HEK293 (cell line): ENCODE results near the gene NR3C2.

Source experiments
- CTCF ChIA-PET: fragments of 350-600 bp; formaldehyde crosslinking; extraction: SDS; loops from one replicate; lab custom pipeline; 2021; ENCODE audit warnings: antibody characterized with exemption; lab: Yijun Ruan, JAX
- POLR2A ChIA-PET: fragments of 300-600 bp; formaldehyde crosslinking; extraction: SDS; loops from one replicate; lab custom pipeline; 2020; ENCODE audit warnings: antibody characterized with exemption, inconsistent platforms; lab: Yijun Ruan, JAX
- H3K27ac ChIP-seq: fragments of 200-500 bp; sonication (Bioruptor generic); 2 replicates; pipeline ENCODE4 v1.5.1; 2014; ENCODE audit warnings: low read depth, low read length, control low read depth, inconsistent platforms; ENCODE audit errors: extremely low read depth
- H3K36me3 ChIP-seq, 2 experiments: fragments of 200-500 bp in 1 of 2; sonication (Bioruptor generic) in 1 of 2; 1 replicate in 1 of 2; 2 replicates in 1 of 2; pipeline ENCODE4 v1.5.1; 2014 to 2017; ENCODE audit warnings: inconsistent platforms in 2 of 2, low read length in 2 of 2; ENCODE audit not compliant: control insufficient read depth in 2 of 2, insufficient read depth in 1 of 2
- H3K4me1 ChIP-seq: fragments of 200-500 bp; sonication (Bioruptor generic); 2 replicates; pipeline ENCODE4 v1.5.1; 2014; ENCODE audit warnings: mild to moderate bottlenecking, low read length, inconsistent platforms; ENCODE audit not compliant: control insufficient read depth, insufficient read depth
- H3K4me3 ChIP-seq: 2 replicates; pipeline ENCODE4 v1.5.1; 2011; ENCODE audit warnings: low read depth, mild to moderate bottlenecking, control low read depth, low read length, moderate library complexity
- H3K9me3 ChIP-seq: fragments of 200-500 bp; sonication (Bioruptor generic); 2 replicates; pipeline ENCODE4 v1.5.1; 2014; ENCODE audit warnings: low read depth, low read length, inconsistent platforms; ENCODE audit not compliant: control insufficient read depth, insufficient read depth
- BCL11B ChIP-seq: fragments of 450-650 bp; formaldehyde crosslinking; IDR thresholded peaks from 2 replicates; pipeline ENCODE4 v1.5.1; 2016; ENCODE audit warnings: low read depth, missing biosample characterization, missing genetic modification characterization
- EGR2 ChIP-seq: fragments of 450-650 bp; formaldehyde crosslinking; IDR thresholded peaks from 2 replicates; pipeline ENCODE4 v1.5.1; 2016; ENCODE audit warnings: low read depth, missing biosample characterization, missing genetic modification characterization
- GFI1B ChIP-seq: fragments of 450-650 bp; formaldehyde crosslinking; IDR thresholded peaks from 2 replicates; pipeline ENCODE4 v1.5.1; 2016; ENCODE audit warnings: missing biosample characterization, missing genetic modification characterization
- GLI4 ChIP-seq: fragments of 450-650 bp; formaldehyde crosslinking; IDR thresholded peaks from 2 replicates; pipeline ENCODE4 v1.5.1; 2016; ENCODE audit warnings: missing biosample characterization, missing genetic modification characterization
- KLF9 ChIP-seq: fragments of 450-650 bp; formaldehyde crosslinking; IDR thresholded peaks from 2 replicates; pipeline ENCODE4 v1.5.1; 2016; ENCODE audit warnings: missing biosample characterization, missing genetic modification characterization, low read depth
- ZFP69B ChIP-seq: fragments of 450-650 bp; formaldehyde crosslinking; IDR thresholded peaks from 2 replicates; pipeline ENCODE4 v1.5.1; 2016; ENCODE audit warnings: missing biosample characterization, missing genetic modification characterization
- ZNF133 ChIP-seq: fragments of 450-650 bp; formaldehyde crosslinking; IDR thresholded peaks from 2 replicates; pipeline ENCODE4 v1.5.1; 2016; ENCODE audit warnings: missing biosample characterization, missing genetic modification characterization
- ZNF175 ChIP-seq: fragments of 450-650 bp; formaldehyde crosslinking; IDR thresholded peaks from 2 replicates; pipeline ENCODE4 v1.5.1; 2016; ENCODE audit warnings: missing biosample characterization, missing genetic modification characterization
- ZNF202 ChIP-seq: fragments of 450-650 bp; formaldehyde crosslinking; IDR thresholded peaks from 2 replicates; pipeline ENCODE4 v1.5.1; 2016; ENCODE audit warnings: missing biosample characterization, missing genetic modification characterization, borderline replicate concordance
- ZNF292 ChIP-seq: fragments of 450-650 bp; formaldehyde crosslinking; IDR thresholded peaks from 2 replicates; pipeline ENCODE4 v1.5.1; 2016; ENCODE audit warnings: low read depth, missing biosample characterization, missing genetic modification characterization, borderline replicate concordance
- ZNF302 ChIP-seq: fragments of 450-650 bp; formaldehyde crosslinking; IDR thresholded peaks from 2 replicates; pipeline ENCODE4 v1.5.1; 2016; ENCODE audit warnings: missing biosample characterization, missing genetic modification characterization, low read depth
- ZNF366 ChIP-seq: fragments of 450-650 bp; formaldehyde crosslinking; conservative IDR thresholded peaks from 2 replicates; pipeline ENCODE4 v1.5.1; 2016; ENCODE audit warnings: missing biosample characterization, missing genetic modification characterization
- ZNF501 ChIP-seq: fragments of 450-650 bp; formaldehyde crosslinking; IDR thresholded peaks from 2 replicates; pipeline ENCODE4 v1.5.1; 2016; ENCODE audit warnings: missing biosample characterization, missing genetic modification characterization
- ZNF530 ChIP-seq: fragments of 450-650 bp; formaldehyde crosslinking; IDR thresholded peaks from 2 replicates; pipeline ENCODE4 v1.5.1; 2016; ENCODE audit warnings: low read depth, missing biosample characterization, missing genetic modification characterization
- ZNF548 ChIP-seq: fragments of 450-650 bp; formaldehyde crosslinking; IDR thresholded peaks from 2 replicates; pipeline ENCODE4 v1.5.1; 2016; ENCODE audit warnings: missing biosample characterization, missing genetic modification characterization
- ZNF560 ChIP-seq: fragments of 450-650 bp; formaldehyde crosslinking; IDR thresholded peaks from 2 replicates; pipeline ENCODE4 v1.5.1; 2017; ENCODE audit warnings: missing biosample characterization, missing genetic modification characterization, borderline replicate concordance
- ZNF623 ChIP-seq: fragments of 450-650 bp; formaldehyde crosslinking; IDR thresholded peaks from 2 replicates; pipeline ENCODE4 v1.5.1; 2016; ENCODE audit warnings: missing biosample characterization, missing genetic modification characterization
- ZNF747 ChIP-seq: fragments of 450-650 bp; formaldehyde crosslinking; IDR thresholded peaks from 2 replicates; pipeline ENCODE4 v1.5.1; 2016; ENCODE audit warnings: missing biosample characterization, missing genetic modification characterization
- ZNF843 ChIP-seq: fragments of 450-650 bp; formaldehyde crosslinking; IDR thresholded peaks from 2 replicates; pipeline ENCODE4 v1.5.1; 2016; ENCODE audit warnings: missing biosample characterization, missing genetic modification characterization
- TF ChIP-seq, protein P1 (sequence below): fragments of 450-650 bp; formaldehyde crosslinking; IDR thresholded peaks from 2 replicates; pipeline ENCODE4 v1.5.1; 2016; ENCODE audit warnings: missing biosample characterization, missing genetic modification characterization
- TF ChIP-seq, protein P2 (sequence below): fragments of 450-650 bp; formaldehyde crosslinking; IDR thresholded peaks from 2 replicates; pipeline ENCODE4 v1.5.0; 2017; ENCODE audit warnings: missing biosample characterization, missing genetic modification characterization, borderline replicate concordance
- TF ChIP-seq, protein P3 (sequence below): fragments of 450-650 bp; formaldehyde crosslinking; IDR thresholded peaks from 2 replicates; pipeline ENCODE4 v1.5.1; 2016; ENCODE audit warnings: missing biosample characterization, missing genetic modification characterization
- TF ChIP-seq, protein P4 (sequence below): fragments of 450-650 bp; formaldehyde crosslinking; IDR thresholded peaks from 2 replicates; pipeline ENCODE4 v1.5.1; 2016; ENCODE audit warnings: missing biosample characterization, missing genetic modification characterization
- TF ChIP-seq, protein P5 (sequence below): fragments of 450-650 bp; formaldehyde crosslinking; IDR thresholded peaks from 2 replicates; pipeline ENCODE4 v1.5.1; 2016; ENCODE audit warnings: missing biosample characterization, missing genetic modification characterization

Gene NR3C2

DNA sequence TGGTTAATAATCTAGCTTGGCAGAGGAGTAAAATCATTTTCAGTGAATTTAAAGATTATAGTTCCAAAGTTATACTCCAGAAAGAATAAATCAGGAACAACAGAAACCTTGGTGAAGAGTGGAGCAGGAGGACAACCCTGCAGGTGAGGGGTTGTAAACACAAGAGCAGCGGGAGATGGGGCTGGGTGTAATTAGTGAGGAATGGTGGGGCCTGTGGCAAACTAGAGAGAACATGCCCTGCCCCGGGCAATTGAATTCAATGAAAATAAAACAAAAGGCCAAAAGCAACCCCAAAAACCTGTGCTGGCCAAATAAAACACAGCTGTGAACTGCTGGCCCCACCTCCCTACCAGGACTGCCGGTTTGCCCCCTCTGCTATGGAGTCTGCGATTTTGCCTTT is 325.2 kb downstream of the NR3C2 start:
- TF ChIP-seq EGR2 (tag by site-specific recombination) (no peak), ZNF366 (no peak), ZNF843 (tag by site-specific recombination) (no peak), ZNF202 (tag by site-specific recombination) (no peak), BCL11B (tag by site-specific recombination) (no peak), ZNF501 (tag by site-specific recombination) (no peak), ZNF560 (tag by site-specific recombination) (no peak), ZNF623 (tag by site-specific recombination) (no peak), GLI4 (tag by site-specific recombination) (no peak), ZNF292 (tag by site-specific recombination) (no peak), ZNF747 (tag by site-specific recombination) (no peak), ZNF175 (tag by site-specific recombination) (no peak), KLF9 (tag by site-specific recombination) (no peak), ZFP69B (tag by site-specific recombination) (no peak)
- TF ChIP-seq, protein P1, sequence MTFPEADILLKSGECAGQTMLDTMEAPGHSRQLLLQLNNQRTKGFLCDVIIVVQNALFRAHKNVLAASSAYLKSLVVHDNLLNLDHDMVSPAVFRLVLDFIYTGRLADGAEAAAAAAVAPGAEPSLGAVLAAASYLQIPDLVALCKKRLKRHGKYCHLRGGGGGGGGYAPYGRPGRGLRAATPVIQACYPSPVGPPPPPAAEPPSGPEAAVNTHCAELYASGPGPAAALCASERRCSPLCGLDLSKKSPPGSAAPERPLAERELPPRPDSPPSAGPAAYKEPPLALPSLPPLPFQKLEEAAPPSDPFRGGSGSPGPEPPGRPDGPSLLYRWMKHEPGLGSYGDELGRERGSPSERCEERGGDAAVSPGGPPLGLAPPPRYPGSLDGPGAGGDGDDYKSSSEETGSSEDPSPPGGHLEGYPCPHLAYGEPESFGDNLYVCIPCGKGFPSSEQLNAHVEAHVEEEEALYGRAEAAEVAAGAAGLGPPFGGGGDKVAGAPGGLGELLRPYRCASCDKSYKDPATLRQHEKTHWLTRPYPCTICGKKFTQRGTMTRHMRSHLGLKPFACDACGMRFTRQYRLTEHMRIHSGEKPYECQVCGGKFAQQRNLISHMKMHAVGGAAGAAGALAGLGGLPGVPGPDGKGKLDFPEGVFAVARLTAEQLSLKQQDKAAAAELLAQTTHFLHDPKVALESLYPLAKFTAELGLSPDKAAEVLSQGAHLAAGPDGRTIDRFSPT (tag by site-specific recombination), result no peak
- TF ChIP-seq, protein P2, sequence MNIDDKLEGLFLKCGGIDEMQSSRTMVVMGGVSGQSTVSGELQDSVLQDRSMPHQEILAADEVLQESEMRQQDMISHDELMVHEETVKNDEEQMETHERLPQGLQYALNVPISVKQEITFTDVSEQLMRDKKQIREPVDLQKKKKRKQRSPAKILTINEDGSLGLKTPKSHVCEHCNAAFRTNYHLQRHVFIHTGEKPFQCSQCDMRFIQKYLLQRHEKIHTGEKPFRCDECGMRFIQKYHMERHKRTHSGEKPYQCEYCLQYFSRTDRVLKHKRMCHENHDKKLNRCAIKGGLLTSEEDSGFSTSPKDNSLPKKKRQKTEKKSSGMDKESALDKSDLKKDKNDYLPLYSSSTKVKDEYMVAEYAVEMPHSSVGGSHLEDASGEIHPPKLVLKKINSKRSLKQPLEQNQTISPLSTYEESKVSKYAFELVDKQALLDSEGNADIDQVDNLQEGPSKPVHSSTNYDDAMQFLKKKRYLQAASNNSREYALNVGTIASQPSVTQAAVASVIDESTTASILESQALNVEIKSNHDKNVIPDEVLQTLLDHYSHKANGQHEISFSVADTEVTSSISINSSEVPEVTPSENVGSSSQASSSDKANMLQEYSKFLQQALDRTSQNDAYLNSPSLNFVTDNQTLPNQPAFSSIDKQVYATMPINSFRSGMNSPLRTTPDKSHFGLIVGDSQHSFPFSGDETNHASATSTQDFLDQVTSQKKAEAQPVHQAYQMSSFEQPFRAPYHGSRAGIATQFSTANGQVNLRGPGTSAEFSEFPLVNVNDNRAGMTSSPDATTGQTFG (tag by site-specific recombination), result no peak
- Histone ChIP-seq H3K9me3 (no peaks in the 10 kb centered on the region), H3K27ac (no peak overlapping the region)

DNA sequence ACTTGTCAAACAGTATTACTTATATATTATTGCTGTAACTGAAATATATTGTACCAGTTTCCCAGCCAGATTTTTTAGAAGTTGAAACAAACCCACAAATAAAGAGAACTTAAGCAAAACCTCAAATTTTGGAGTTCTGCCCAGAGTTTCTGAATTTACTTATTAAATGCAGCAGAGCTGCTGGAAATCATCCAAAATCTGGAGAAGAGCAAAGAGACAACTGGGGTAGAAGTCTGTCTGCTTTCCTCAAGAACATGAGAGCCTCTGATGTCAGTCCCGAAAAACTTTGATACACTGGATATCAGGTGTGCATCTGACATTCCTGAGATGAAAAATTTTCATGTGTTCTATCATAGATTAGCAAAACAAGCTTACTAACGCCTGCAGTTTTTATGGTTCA is 325.9 kb downstream of the NR3C2 start:
- no peak overlapping the region for H3K4me3 ChIP-seq
- H3K27ac ChIP-seq, result no peak overlapping the region
- H3K36me3 ChIP-seq, result peaks cover 0 to 26% of the 10 kb centered on the region in 2 experiments; a peak in 2 of 3 replicates
- ChIA-PET CTCF (interaction anchor here (0.7 kb wide), 1 partner anchor 132 kb away, joined by 3 read pairs; no protein-coding TSS in a partner anchor), POLR2A (no interaction called here)
- H3K9me3 ChIP-seq, result no peaks in the 10 kb centered on the region
- peaks cover 7% of the 10 kb centered on the region; the same call in 1 of the 2 replicates for H3K4me1 ChIP-seq
- TF ChIP-seq, protein P3, sequence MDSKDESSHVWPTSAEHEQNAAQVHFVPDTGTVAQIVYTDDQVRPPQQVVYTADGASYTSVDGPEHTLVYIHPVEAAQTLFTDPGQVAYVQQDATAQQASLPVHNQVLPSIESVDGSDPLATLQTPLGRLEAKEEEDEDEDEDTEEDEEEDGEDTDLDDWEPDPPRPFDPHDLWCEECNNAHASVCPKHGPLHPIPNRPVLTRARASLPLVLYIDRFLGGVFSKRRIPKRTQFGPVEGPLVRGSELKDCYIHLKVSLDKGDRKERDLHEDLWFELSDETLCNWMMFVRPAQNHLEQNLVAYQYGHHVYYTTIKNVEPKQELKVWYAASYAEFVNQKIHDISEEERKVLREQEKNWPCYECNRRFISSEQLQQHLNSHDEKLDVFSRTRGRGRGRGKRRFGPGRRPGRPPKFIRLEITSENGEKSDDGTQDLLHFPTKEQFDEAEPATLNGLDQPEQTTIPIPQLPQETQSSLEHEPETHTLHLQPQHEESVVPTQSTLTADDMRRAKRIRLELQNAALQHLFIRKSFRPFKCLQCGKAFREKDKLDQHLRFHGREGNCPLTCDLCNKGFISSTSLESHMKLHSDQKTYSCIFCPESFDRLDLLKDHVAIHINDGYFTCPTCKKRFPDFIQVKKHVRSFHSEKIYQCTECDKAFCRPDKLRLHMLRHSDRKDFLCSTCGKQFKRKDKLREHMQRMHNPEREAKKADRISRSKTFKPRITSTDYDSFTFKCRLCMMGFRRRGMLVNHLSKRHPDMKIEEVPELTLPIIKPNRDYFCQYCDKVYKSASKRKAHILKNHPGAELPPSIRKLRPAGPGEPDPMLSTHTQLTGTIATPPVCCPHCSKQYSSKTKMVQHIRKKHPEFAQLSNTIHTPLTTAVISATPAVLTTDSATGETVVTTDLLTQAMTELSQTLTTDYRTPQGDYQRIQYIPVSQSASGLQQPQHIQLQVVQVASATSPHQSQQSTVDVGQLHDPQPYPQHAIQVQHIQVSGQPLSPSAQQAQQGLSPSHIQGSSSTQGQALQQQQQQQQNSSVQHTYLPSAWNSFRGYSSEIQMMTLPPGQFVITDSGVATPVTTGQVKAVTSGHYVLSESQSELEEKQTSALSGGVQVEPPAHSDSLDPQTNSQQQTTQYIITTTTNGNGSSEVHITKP (tag by site-specific recombination), result no peak
- no peak for TF ChIP-seq ZNF548
- TF ChIP-seq, protein P4, sequence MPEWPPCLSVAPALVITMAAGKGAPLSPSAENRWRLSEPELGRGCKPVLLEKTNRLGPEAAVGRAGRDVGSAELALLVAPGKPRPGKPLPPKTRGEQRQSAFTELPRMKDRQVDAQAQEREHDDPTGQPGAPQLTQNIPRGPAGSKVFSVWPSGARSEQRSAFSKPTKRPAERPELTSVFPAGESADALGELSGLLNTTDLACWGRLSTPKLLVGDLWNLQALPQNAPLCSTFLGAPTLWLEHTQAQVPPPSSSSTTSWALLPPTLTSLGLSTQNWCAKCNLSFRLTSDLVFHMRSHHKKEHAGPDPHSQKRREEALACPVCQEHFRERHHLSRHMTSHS (tag by site-specific recombination), result no peak
- TF ChIP-seq ZNF530 (tag by site-specific recombination), result no peak
- no peak for TF ChIP-seq GFI1B (tag by site-specific recombination)
- no peak for TF ChIP-seq ZNF133 (tag by site-specific recombination)
- TF ChIP-seq, protein P5, sequence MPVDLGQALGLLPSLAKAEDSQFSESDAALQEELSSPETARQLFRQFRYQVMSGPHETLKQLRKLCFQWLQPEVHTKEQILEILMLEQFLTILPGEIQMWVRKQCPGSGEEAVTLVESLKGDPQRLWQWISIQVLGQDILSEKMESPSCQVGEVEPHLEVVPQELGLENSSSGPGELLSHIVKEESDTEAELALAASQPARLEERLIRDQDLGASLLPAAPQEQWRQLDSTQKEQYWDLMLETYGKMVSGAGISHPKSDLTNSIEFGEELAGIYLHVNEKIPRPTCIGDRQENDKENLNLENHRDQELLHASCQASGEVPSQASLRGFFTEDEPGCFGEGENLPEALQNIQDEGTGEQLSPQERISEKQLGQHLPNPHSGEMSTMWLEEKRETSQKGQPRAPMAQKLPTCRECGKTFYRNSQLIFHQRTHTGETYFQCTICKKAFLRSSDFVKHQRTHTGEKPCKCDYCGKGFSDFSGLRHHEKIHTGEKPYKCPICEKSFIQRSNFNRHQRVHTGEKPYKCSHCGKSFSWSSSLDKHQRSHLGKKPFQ (tag by site-specific recombination), result no peak
- TF ChIP-seq ZNF302, result no peak

More for the DNA sequence above, 325.2 kb downstream of the NR3C2 start:
- POLR2A ChIA-PET, result no interaction called here
- Histone ChIP-seq H3K4me3 (no peak overlapping the region), H3K36me3 (peaks cover 0 to 24% of the 10 kb centered on the region in 2 experiments; a peak in 2 of 3 replicates), H3K4me1 (peaks cover 7% of the 10 kb centered on the region; the same call in 1 of the 2 replicates)
- CTCF ChIA-PET, result interaction anchor here (0.7 kb wide), 1 partner anchor 133 kb away, joined by 3 read pairs; no protein-coding TSS in a partner anchor
